Midbrain (tissue), 1 donor: ENCODE results near the gene EEFSEC.
A peak's percentile ranks its signal among the peaks of the same experiment; 100 is the strongest.
"Not testable (repeated sequence)": the region's sequence is repeated elsewhere in the genome, so short reads cannot be mapped to it uniquely, and the experiment has no call there.

Experiments
- DNase-seq: peaks from one replicate; lab custom pipeline; 2025; lab: John Stamatoyannopoulos, UW

EEFSEC gene

GRCh38 chr3:128152419-128153155 is 694 bp upstream of the EEFSEC start:
- no peak for DNase-seq

GRCh38 chr3:128154354-128154753 is 1.1 kb downstream of the EEFSEC start:
- DNase-seq = not testable (repeated sequence)

- DNase-seq = no peak
These were observed 2.5 kb downstream of the EEFSEC start for GRCh38 chr3:128155616-128156360.

- DNase-seq = no peak
These were observed 7.4 kb downstream of the EEFSEC start for GRCh38 chr3:128160661-128161060.

- no peak for DNase-seq
These were observed 10.2 kb downstream of the EEFSEC start for GRCh38 chr3:128163432-128163831.

GRCh38 chr3:128166971-128167453 is 13.7 kb downstream of the EEFSEC start:
- no peak for DNase-seq

GRCh38 chr3:128167646-128167972 is 14.3 kb downstream of the EEFSEC start:
- DNase-seq = no peak

- DNase-seq = no peak
These were observed 14.8 kb downstream of the EEFSEC start for GRCh38 chr3:128167973-128168674.

- DNase-seq = no peak
These were observed 15.6 kb downstream of the EEFSEC start for GRCh38 chr3:128168836-128169235.

GRCh38 chr3:128170866-128171516 is 17.7 kb downstream of the EEFSEC start:
- DNase-seq = peak; percentile 76

- no peak for DNase-seq
These were observed 19.9 kb downstream of the EEFSEC start for GRCh38 chr3:128173200-128173599.

- no peak for DNase-seq
These were observed 20.6 kb downstream of the EEFSEC start for GRCh38 chr3:128173849-128174248.

- DNase-seq = no peak
These were observed 21.7 kb downstream of the EEFSEC start for GRCh38 chr3:128174675-128175590.

- no peak for DNase-seq
These were observed 22.5 kb downstream of the EEFSEC start for GRCh38 chr3:128175768-128176167.

GRCh38 chr3:128176276-128176833 is 23.1 kb downstream of the EEFSEC start:
- DNase-seq = no peak

- DNase-seq = no peak
These were observed 24.6 kb downstream of the EEFSEC start for GRCh38 chr3:128177865-128178264.

- no peak for DNase-seq
These were observed 25.7 kb downstream of the EEFSEC start for GRCh38 chr3:128178782-128179483.

- DNase-seq = no peak
These were observed 26.2 kb downstream of the EEFSEC start for GRCh38 chr3:128179484-128179819.

GRCh38 chr3:128180436-128180835 is 27.2 kb downstream of the EEFSEC start:
- no peak for DNase-seq

GRCh38 chr3:128180913-128181312 is 27.6 kb downstream of the EEFSEC start:
- DNase-seq = no peak
